Breast epithelium (tissue), 4 donors: ENCODE results near the gene COMT. TPM values are rescaled to one million over a fixed set of nuclear protein-coding genes. Genes with fewer than 3 reads are reported as not detected.

Experiments
- DNase-seq, 2 donors: peaks; one replicate each; pipeline ENCODE4 v3.0.0-alpha.2; 2019; ENCODE audit warnings: low spot score in 2 of 2
- H3K27ac ChIP-seq, 2 donors: fragments of 200-600 bp; sonication (generic) in 1 of 2; one replicate each; pipeline ENCODE4 v1.5.1; 2016 to 2019; ENCODE audit warnings: mild to moderate bottlenecking in 1 of 2
- H3K27me3 ChIP-seq, 2 donors: fragments of 200-600 bp; sonication (generic) in 1 of 2; one replicate each; pipeline versions ENCODE4 v1.5.1 to v1.6.0; 2017 to 2019; ENCODE audit warnings: control low read depth in 1 of 2, mild to moderate bottlenecking in 1 of 2
- H3K36me3 ChIP-seq: fragments of 200-600 bp; one replicate; pipeline ENCODE4 v1.5.1; 2019
- H3K4me1 ChIP-seq, 2 donors: fragments of 200-600 bp; sonication (generic); one replicate each; pipeline ENCODE4 v1.5.1; 2016 to 2019; ENCODE audit warnings: control low read depth in 1 of 2
- H3K4me3 ChIP-seq, 3 donors: fragments of 200-600 bp; sonication (generic); 1 replicate in 2 of 3; 2 replicates in 1 of 3; pipeline ENCODE4 v1.5.1; 2016 to 2019; ENCODE audit warnings: mild to moderate bottlenecking in 3 of 3, moderate library complexity in 2 of 3
- H3K9me3 ChIP-seq, 2 donors: fragments of 200-600 bp; sonication (generic) in 1 of 2; one replicate each; pipeline ENCODE4 v1.5.1; 2016 to 2019; ENCODE audit warnings: control low read depth in 1 of 2
- CTCF ChIP-seq, 3 donors: fragments of 450-650 bp; IDR thresholded peaks; one replicate each; pipeline ENCODE4 v1.5.1; 2016 to 2017; ENCODE audit warnings: antibody characterized with exemption in 3 of 3, mild to moderate bottlenecking in 3 of 3, moderate library complexity in 3 of 3
- POLR2A ChIP-seq: fragments of 450-650 bp; IDR thresholded peaks from one replicate; pipeline ENCODE4 v1.6.1; 2016; ENCODE audit warnings: antibody characterized with exemption, mild to moderate bottlenecking, moderate library complexity
- POLR2AphosphoS5 ChIP-seq, 3 donors: sonication (generic); formaldehyde crosslinking; IDR thresholded peaks; one replicate each; pipeline ENCODE4 v1.6.1; 2017; ENCODE audit warnings: antibody characterized with exemption in 3 of 3
- intact Hi-C: fragments of 100-400 bp; cut with DNase I; formaldehyde crosslinking; loops from one replicate; pipeline ENCODE4 v1.15.1; 2023; ENCODE audit warnings: low total_unique reads
- total RNA-seq, 3 donors: library from RNA; depleted of rRNA; stranded (reverse); fragments of >200 nt; gene quantifications; one replicate each; pipeline ENCODE4 v1.1.0, GENCODE V29; 2016

COMT gene
- total RNA-seq, 3 donors from 2014 or later: 136 to 198 (median 196) TPM

GRCh38 chr22:20001082-20001638 lies 59.6 kb downstream of the COMT start:
- Histone ChIP-seq H3K4me1 (peaks cover 0 to 5% of the 10 kb centered on the region in 2 donors), H3K27me3 (no peaks in the 10 kb centered on the region), H3K27ac (no peak overlapping the region), H3K9me3 (peaks cover 0 to 5% of the 10 kb centered on the region in 2 donors), H3K36me3 (no peaks in the 10 kb centered on the region), H3K4me3 (no peak overlapping the region)
- TF ChIP-seq POLR2A (no peak), POLR2AphosphoS5 (IDR thresholded peaks at IDR 0.05) (no peak), CTCF (IDR thresholded peaks at IDR 0.05) (no peak)
- intact Hi-C loops: no loop called here
- no peak for DNase-seq

GRCh38 chr22:20002128-20002527 lies 60.6 kb downstream of the COMT start:
- H3K27ac ChIP-seq: no peak overlapping the region
- no peak for TF ChIP-seq POLR2AphosphoS5 (IDR thresholded peaks at IDR 0.05)
- no peak for TF ChIP-seq CTCF (IDR thresholded peaks at IDR 0.05)
- no peak for TF ChIP-seq POLR2A
- peaks cover 0 to 5% of the 10 kb centered on the region in 2 donors for H3K9me3 ChIP-seq
- H3K36me3 ChIP-seq: no peaks in the 10 kb centered on the region
- no peak overlapping the region for H3K4me3 ChIP-seq
- intact Hi-C loops: no loop called here
- no peak for DNase-seq
- peaks cover 0 to 5% of the 10 kb centered on the region in 2 donors for H3K4me1 ChIP-seq
- H3K27me3 ChIP-seq: no peaks in the 10 kb centered on the region

- DNase-seq: no peak
- Histone ChIP-seq H3K36me3 (no peaks in the 10 kb centered on the region), H3K4me3 (no peak overlapping the region), H3K4me1 (peaks cover 0 to 5% of the 10 kb centered on the region in 2 donors), H3K9me3 (peaks cover 0 to 5% of the 10 kb centered on the region in 2 donors), H3K27me3 (no peaks in the 10 kb centered on the region), H3K27ac (no peak overlapping the region)
- TF ChIP-seq CTCF (IDR thresholded peaks at IDR 0.05): no peak
- no peak for TF ChIP-seq POLR2AphosphoS5 (IDR thresholded peaks at IDR 0.05)
- TF ChIP-seq POLR2A: no peak
- intact Hi-C loops: no loop called here
Observed at GRCh38 chr22:20002636-20003035, 61.1 kb downstream of the COMT start.

- Histone ChIP-seq H3K27ac (no peak overlapping the region), H3K4me3 (no peak overlapping the region), H3K36me3 (no peaks in the 10 kb centered on the region), H3K27me3 (no peaks in the 10 kb centered on the region), H3K4me1 (peaks cover 0 to 4% of the 10 kb centered on the region in 2 donors), H3K9me3 (peaks cover 0 to 5% of the 10 kb centered on the region in 2 donors)
- DNase-seq: no peak
- intact Hi-C loops: no loop called here
- TF ChIP-seq POLR2A (no peak), POLR2AphosphoS5 (IDR thresholded peaks at IDR 0.05) (no peak), CTCF (IDR thresholded peaks at IDR 0.05) (no peak)
Observed at GRCh38 chr22:20003304-20003703, 61.7 kb downstream of the COMT start.

- intact Hi-C loops: no loop called here
- no peaks in the 10 kb centered on the region for H3K4me1 ChIP-seq
- peaks cover 0 to 5% of the 10 kb centered on the region in 2 donors for H3K9me3 ChIP-seq
- H3K27ac ChIP-seq: no peak overlapping the region
- TF ChIP-seq POLR2AphosphoS5 (IDR thresholded peaks at IDR 0.05): no peak
- TF ChIP-seq POLR2A: no peak
- TF ChIP-seq CTCF (IDR thresholded peaks at IDR 0.05): no peak
- H3K4me3 ChIP-seq: no peak overlapping the region
- no peaks in the 10 kb centered on the region for H3K36me3 ChIP-seq
- H3K27me3 ChIP-seq: no peaks in the 10 kb centered on the region
- no peak for DNase-seq
Observed at GRCh38 chr22:20004464-20004863, 62.9 kb downstream of the COMT start.
